ENCODE data around the gene FSHR.
A peak's percentile ranks its signal among the peaks of the same experiment; 100 is the strongest.

FSHR gene

GRCh38 chr2:49004036-49004626 is 150.2 kb downstream of the FSHR start:
- H3K4me3 ChIP-seq (ENCODE audit: control insufficient read depth, low read depth, low read length), result no peak overlapping the region
- TF ChIP-seq CTCF (conservative IDR thresholded peaks at IDR 0.05; ENCODE audit: control insufficient read depth, insufficient read depth, low read depth, low read length), result no peak
- no peak for DNase-seq (ENCODE audit: low read depth)

- DNase-seq (ENCODE audit: low read depth), result no peak
- no peak for TF ChIP-seq CTCF (conservative IDR thresholded peaks at IDR 0.05; ENCODE audit: control insufficient read depth, insufficient read depth, low read depth, low read length)
Measured at GRCh38 chr2:49003201-49003600, 151.1 kb downstream of the FSHR start.

GRCh38 chr2:49002750-49003149 is 151.6 kb downstream of the FSHR start:
- no peak for TF ChIP-seq CTCF (conservative IDR thresholded peaks at IDR 0.05; ENCODE audit: control insufficient read depth, insufficient read depth, low read depth, low read length)
- DNase-seq (ENCODE audit: low read depth), result peak; percentile 9
- no peak overlapping the region for H3K4me3 ChIP-seq (ENCODE audit: control insufficient read depth, low read depth, low read length)

More at GRCh38 chr2:49003201-49003600, 151.1 kb downstream of the FSHR start:
- no peak overlapping the region for H3K4me3 ChIP-seq (ENCODE audit: control insufficient read depth, low read depth, low read length)

- TF ChIP-seq CTCF (conservative IDR thresholded peaks at IDR 0.05; ENCODE audit: control insufficient read depth, insufficient read depth, low read depth, low read length), result no peak
- DNase-seq (ENCODE audit: low read depth), result no peak
- no peak overlapping the region for H3K4me3 ChIP-seq (ENCODE audit: control insufficient read depth, low read depth, low read length)
Measured at GRCh38 chr2:49000695-49001094, 153.6 kb downstream of the FSHR start.

- no peak for TF ChIP-seq CTCF (conservative IDR thresholded peaks at IDR 0.05; ENCODE audit: control insufficient read depth, insufficient read depth, low read depth, low read length)
- H3K4me3 ChIP-seq (ENCODE audit: control insufficient read depth, low read depth, low read length), result no peak overlapping the region
- DNase-seq (ENCODE audit: low read depth), result no peak
Measured at GRCh38 chr2:48998449-48998848, 155.9 kb downstream of the FSHR start.

- no peak overlapping the region for H3K4me3 ChIP-seq (ENCODE audit: control insufficient read depth, low read depth, low read length)
- no peak for DNase-seq (ENCODE audit: low read depth)
- TF ChIP-seq CTCF (conservative IDR thresholded peaks at IDR 0.05; ENCODE audit: control insufficient read depth, insufficient read depth, low read depth, low read length), result no peak
Measured at GRCh38 chr2:48993576-48993975, 160.7 kb downstream of the FSHR start.
